Fibroblast of the aortic adventitia (primary cell): Measurements from ENCODE around the gene FLOT2. TPM values are rescaled to one million over a fixed set of nuclear protein-coding genes. Genes with fewer than 3 reads are reported as not detected.
"Not testable (repeated sequence)": the region's sequence is repeated elsewhere in the genome, so short reads cannot be mapped to it uniquely, and the experiment has no call there.

Experiments
- DNase-seq: peaks from one replicate; pipeline ENCODE4 v3.0.0-alpha.2; 2010; ENCODE audit warnings: low read depth
- H3K4me3 ChIP-seq: 2 replicates; pipeline ENCODE4 v1.5.1; 2011; ENCODE audit warnings: low read depth, mild to moderate bottlenecking, control low read depth, low read length, moderate library complexity
- total RNA-seq: library from RNA; depleted of rRNA; stranded (reverse); fragments of >200 nt; gene quantifications from 2 replicates; pipeline ENCODE4 v1.2.3, GENCODE V29; 2012; ENCODE audit warnings: low replicate concordance
- TF ChIP-seq, protein P1 (sequence below): IDR thresholded peaks from 2 replicates; pipeline ENCODE4 v1.5.1; 2011; ENCODE audit warnings: mild to moderate bottlenecking, low read length, control low read depth, inconsistent platforms; ENCODE audit not compliant: insufficient read depth

FLOT2 gene
- total RNA-seq, 1 donor, result 39.9 TPM

- peak overlapping the region; percentile 80 for H3K4me3 ChIP-seq
- DNase-seq, result no peak
Observed at GRCh38 chr17:28895794-28896447, 1.6 kb downstream of the FLOT2 start.

GRCh38 chr17:28893248-28894183 lies 4.0 kb downstream of the FLOT2 start:
- H3K4me3 ChIP-seq, DNase-seq: not testable (repeated sequence)

More at GRCh38 chr17:28895794-28896447, 1.6 kb downstream of the FLOT2 start:
- TF ChIP-seq, protein P1, sequence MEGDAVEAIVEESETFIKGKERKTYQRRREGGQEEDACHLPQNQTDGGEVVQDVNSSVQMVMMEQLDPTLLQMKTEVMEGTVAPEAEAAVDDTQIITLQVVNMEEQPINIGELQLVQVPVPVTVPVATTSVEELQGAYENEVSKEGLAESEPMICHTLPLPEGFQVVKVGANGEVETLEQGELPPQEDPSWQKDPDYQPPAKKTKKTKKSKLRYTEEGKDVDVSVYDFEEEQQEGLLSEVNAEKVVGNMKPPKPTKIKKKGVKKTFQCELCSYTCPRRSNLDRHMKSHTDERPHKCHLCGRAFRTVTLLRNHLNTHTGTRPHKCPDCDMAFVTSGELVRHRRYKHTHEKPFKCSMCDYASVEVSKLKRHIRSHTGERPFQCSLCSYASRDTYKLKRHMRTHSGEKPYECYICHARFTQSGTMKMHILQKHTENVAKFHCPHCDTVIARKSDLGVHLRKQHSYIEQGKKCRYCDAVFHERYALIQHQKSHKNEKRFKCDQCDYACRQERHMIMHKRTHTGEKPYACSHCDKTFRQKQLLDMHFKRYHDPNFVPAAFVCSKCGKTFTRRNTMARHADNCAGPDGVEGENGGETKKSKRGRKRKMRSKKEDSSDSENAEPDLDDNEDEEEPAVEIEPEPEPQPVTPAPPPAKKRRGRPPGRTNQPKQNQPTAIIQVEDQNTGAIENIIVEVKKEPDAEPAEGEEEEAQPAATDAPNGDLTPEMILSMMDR, result no peak

DNA sequence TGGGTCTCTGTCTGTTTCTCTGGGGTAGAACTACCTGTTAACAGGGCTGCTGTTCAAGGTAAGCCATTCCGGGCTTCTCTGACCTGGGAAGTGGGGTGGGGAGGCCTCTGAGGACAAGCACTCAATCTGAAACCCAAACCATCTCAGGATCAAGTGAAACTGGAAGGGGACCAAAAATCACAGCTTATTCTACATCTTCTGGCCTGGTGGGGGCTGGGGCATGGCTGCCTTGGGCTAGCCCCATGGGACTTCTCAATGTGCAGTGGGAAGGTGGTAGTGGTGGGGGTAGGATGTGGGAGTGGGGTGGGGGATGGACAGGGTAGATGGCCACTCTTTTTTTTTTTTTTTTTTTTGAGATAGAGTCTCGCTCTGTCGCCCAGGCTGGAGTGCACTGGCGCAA lies 5.5 kb downstream of the FLOT2 start:
- DNase-seq, result no peak

GRCh38 chr17:28891201-28891600 lies 6.3 kb downstream of the FLOT2 start:
- TF ChIP-seq, protein P1, result no peak
- no peak overlapping the region for H3K4me3 ChIP-seq
- DNase-seq, result no peak

More for the DNA sequence above, 5.5 kb downstream of the FLOT2 start:
- no peak overlapping the region for H3K4me3 ChIP-seq
- TF ChIP-seq, protein P1, result no peak

DNA sequence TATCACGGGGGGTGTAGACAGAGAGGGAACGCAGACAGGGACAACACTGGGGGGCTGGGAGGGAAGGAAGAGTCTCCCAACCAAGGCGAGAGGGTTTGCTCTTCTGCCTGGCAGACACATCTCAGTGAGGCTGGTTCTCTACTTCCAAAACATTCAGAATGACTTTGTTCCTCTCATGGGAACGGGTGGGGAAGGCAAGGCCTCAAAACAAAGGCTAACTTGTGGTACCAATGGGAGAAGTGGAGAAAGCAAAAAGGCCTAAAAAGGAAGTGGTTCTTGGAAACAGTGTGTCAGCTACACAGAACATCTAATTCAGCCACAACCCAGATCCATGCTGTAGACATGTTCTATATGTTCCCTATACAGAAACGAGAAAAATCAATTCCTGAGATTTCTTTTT lies 7.5 kb downstream of the FLOT2 start:
- TF ChIP-seq, protein P1, result no peak
- peak; percentile 9 for DNase-seq
- no peak overlapping the region for H3K4me3 ChIP-seq

DNA sequence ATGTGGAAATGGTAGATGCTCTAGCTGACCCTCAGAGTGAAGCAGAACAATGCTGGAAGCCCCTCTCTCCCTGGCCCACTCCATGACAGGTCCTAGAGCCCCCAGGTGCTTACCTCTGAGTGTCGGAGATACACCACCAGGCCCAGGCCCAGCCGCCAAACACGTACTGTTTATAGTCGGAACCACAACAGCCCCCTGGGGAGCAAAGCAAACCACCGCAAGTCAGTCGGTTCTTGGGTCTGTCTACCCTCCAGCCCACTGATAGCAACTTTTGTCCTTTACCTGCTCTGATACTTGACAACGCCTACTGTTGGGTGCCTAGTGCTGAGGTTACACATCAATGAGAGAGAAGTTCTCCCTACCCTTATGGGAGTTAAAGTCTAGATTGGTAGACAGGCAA lies 8.7 kb downstream of the FLOT2 start:
- TF ChIP-seq, protein P1, result no peak
- H3K4me3 ChIP-seq, result no peak overlapping the region
- DNase-seq, result no peak

DNA sequence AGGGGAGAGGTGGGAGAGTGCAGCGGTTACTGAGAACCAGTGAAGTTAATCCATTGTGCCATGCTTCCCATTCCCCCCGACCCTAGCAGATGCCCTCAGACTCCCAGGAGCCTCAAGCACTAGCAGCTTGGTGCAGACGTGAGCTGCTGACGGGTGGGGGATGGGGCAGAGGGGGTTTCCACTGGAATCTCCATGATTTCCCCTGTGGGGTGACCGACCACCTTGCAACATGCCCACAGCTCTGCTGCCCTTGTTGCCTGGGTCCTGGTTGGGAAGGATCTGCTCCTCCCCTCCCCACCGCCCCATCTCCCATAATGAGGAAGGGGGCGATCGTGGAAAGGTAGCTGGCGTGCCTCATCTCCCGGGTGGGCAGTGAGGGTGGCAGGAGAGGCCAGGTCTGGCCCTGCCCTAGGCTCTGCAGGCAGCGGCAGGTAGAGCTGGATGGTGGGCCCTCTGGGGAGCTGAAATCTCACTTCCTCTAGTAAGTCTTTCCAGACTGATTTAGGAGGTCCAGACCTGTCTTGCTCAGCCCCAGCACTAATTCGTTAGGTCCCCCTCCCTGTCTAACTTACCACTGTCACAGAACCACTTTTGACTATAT lies 9.6 kb downstream of the FLOT2 start:
- TF ChIP-seq, protein P1, result no peak
- no peak for DNase-seq
- no peak overlapping the region for H3K4me3 ChIP-seq
